ENCODE data around the gene ACTR3. TPM values are rescaled to one million over a fixed set of nuclear protein-coding genes. Genes with fewer than 3 reads are reported as not detected.

The ACTR3 gene
- total and polyA plus RNA-seq, 2 donors (not counting 1 experiment from before 2014, with no cell fraction given): 64.3 to 249 TPM

DNA sequence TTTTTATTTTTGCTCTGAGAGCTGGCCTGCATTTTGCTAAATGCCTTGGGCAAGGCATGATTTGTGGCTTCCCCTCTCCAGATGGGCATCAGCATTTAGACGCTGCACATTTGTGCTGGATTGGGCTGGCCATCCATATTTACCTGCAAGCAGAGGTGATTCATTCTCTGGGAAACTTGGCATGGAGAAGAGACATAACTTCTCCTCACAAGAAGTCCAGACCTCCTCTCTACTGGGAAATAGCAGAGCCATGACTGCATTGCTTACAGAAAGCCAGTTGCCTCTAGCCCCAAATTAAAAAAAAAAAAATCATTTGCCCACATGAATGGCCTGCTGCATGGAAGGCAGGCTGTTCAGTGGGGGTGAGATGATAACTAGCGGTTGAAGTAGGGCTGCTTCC lies 120.1 kb downstream of the ACTR3 start:
- H3K27ac ChIP-seq (ENCODE audit: low read length in 2 of 2): no peak overlapping the region
- intact Hi-C loops (cut with micrococcal nuclease): no loop called here
- H4K20me1 ChIP-seq (ENCODE audit: control insufficient read depth, insufficient read depth, low read length, poor library complexity, severe bottlenecking): no peaks in the 10 kb centered on the region
- H3K27ac Mint-ChIP-seq: no peak overlapping the region
- no peak for TF ChIP-seq EZH2 (IDR thresholded peaks at IDR 0.05; ENCODE audit: borderline replicate concordance, insufficient read depth, low read depth, low read length, poor library complexity, severe bottlenecking)
- TF ChIP-seq, protein P1, sequence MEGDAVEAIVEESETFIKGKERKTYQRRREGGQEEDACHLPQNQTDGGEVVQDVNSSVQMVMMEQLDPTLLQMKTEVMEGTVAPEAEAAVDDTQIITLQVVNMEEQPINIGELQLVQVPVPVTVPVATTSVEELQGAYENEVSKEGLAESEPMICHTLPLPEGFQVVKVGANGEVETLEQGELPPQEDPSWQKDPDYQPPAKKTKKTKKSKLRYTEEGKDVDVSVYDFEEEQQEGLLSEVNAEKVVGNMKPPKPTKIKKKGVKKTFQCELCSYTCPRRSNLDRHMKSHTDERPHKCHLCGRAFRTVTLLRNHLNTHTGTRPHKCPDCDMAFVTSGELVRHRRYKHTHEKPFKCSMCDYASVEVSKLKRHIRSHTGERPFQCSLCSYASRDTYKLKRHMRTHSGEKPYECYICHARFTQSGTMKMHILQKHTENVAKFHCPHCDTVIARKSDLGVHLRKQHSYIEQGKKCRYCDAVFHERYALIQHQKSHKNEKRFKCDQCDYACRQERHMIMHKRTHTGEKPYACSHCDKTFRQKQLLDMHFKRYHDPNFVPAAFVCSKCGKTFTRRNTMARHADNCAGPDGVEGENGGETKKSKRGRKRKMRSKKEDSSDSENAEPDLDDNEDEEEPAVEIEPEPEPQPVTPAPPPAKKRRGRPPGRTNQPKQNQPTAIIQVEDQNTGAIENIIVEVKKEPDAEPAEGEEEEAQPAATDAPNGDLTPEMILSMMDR (IDR thresholded peaks at IDR 0.05): no peak
- H3K27me3 Mint-ChIP-seq: peaks cover 5% of the 10 kb centered on the region
- no peak for ATAC-seq (ENCODE audit: low read depth)
- H3K9ac ChIP-seq (ENCODE audit: low read length): no peak overlapping the region
- H3K27me3 ChIP-seq (replicated peaks in 1 of 4; ENCODE audit: control extremely low read depth in 1 of 4, control insufficient read depth in 3 of 4, insufficient read depth in 4 of 4, low read length in 3 of 4): no peaks in the 10 kb centered on the region
- no peak overlapping the region for H2AFZ ChIP-seq (ENCODE audit: insufficient read depth, low read depth, low read length, poor library complexity, severe bottlenecking)
- ChIA-PET POLR2A (no interaction called here), CTCF (no interaction called here)
- H3K4me2 ChIP-seq (replicated peaks; ENCODE audit: low read depth, low read length, poor library complexity, severe bottlenecking): no peak overlapping the region
- no peaks in the 10 kb centered on the region for H3K79me2 ChIP-seq (ENCODE audit: control insufficient read depth, insufficient read depth, low read length)
- H3K4me1 Mint-ChIP-seq: peaks cover 2% of the 10 kb centered on the region
- no peaks in the 10 kb centered on the region for H3K4me1 ChIP-seq (ENCODE audit: control insufficient read depth in 2 of 2, insufficient read depth in 2 of 2, low read length in 2 of 2)
- H3K9me3 ChIP-seq (ENCODE audit: control extremely low read depth in 1 of 3, control insufficient read depth in 2 of 3, insufficient read depth in 1 of 3, low read length in 2 of 3): peaks cover 0 to 2% (median 0%) of the 10 kb centered on the region in 3 donors
- H3K36me3 ChIP-seq (replicated peaks in 1 of 2; ENCODE audit: control extremely low read depth in 1 of 2, control insufficient read depth in 1 of 2, extremely low read depth in 1 of 2, insufficient read depth in 2 of 2, low read length in 1 of 2): no peaks in the 10 kb centered on the region
- H3K4me3 ChIP-seq (ENCODE audit: control extremely low read depth in 1 of 5, extremely low read depth in 1 of 5, insufficient read depth in 1 of 5, low read depth in 2 of 5, low read length in 4 of 5): no peak overlapping the region
- no peaks in the 10 kb centered on the region for H3K9me3 Mint-ChIP-seq (ENCODE audit: insufficient read depth)
- no peak for DNase-seq
- WGBS (ENCODE audit: insufficient coverage): no CpG with 5 or more reads among the region's 2 CpGs
- H3K4me3 Mint-ChIP-seq: no peak overlapping the region

DNA sequence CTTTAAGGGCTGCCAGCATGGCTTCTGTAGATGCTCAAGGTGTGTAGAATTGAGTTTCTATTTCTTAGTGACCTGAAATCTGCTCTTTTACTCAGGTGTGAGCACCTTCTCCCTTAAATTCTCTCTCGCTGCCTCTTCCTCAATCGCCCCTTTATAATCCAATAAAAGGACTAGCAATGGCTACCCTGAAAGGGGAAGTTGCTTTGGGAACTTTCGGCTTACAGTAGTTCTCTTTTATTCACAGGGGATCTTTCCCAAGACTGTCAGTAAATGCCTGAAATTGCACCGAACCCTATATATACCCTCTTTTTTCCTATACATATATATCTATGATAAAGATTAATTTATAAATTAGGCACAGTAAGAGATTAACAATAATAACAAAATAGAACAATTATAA lies 121.8 kb downstream of the ACTR3 start:
- H3K9me3 ChIP-seq (ENCODE audit: control extremely low read depth in 1 of 3, control insufficient read depth in 2 of 3, insufficient read depth in 1 of 3, low read length in 2 of 3): no peaks in the 10 kb centered on the region
- POLR2A ChIA-PET: no interaction called here
- no peak overlapping the region for H3K9ac ChIP-seq (ENCODE audit: low read length)
- no peaks in the 10 kb centered on the region for H3K4me1 ChIP-seq (ENCODE audit: control insufficient read depth in 2 of 2, insufficient read depth in 2 of 2, low read length in 2 of 2)
- H3K27me3 ChIP-seq (replicated peaks in 1 of 4; ENCODE audit: control extremely low read depth in 1 of 4, control insufficient read depth in 3 of 4, insufficient read depth in 4 of 4, low read length in 3 of 4): no peaks in the 10 kb centered on the region
- DNase-seq: no peak
- no peaks in the 10 kb centered on the region for H3K36me3 ChIP-seq (replicated peaks in 1 of 2; ENCODE audit: control extremely low read depth in 1 of 2, control insufficient read depth in 1 of 2, extremely low read depth in 1 of 2, insufficient read depth in 2 of 2, low read length in 1 of 2)
- no peaks in the 10 kb centered on the region for H4K20me1 ChIP-seq (ENCODE audit: control insufficient read depth, insufficient read depth, low read length, poor library complexity, severe bottlenecking)
- no peak overlapping the region for H3K27ac ChIP-seq (ENCODE audit: low read length in 2 of 2)
- Mint-ChIP-seq H3K27me3 (peaks cover 6% of the 10 kb centered on the region), H3K4me1 (peaks cover 2% of the 10 kb centered on the region), H3K9me3 (ENCODE audit: insufficient read depth) (no peaks in the 10 kb centered on the region), H3K4me3 (no peak overlapping the region), H3K27ac (no peak overlapping the region)
- CTCF ChIA-PET: no interaction called here
- ATAC-seq (ENCODE audit: low read depth): no peak
- H3K4me3 ChIP-seq (ENCODE audit: control extremely low read depth in 1 of 5, extremely low read depth in 1 of 5, insufficient read depth in 1 of 5, low read depth in 2 of 5, low read length in 4 of 5): no peak overlapping the region
- intact Hi-C loops (cut with micrococcal nuclease): no loop called here
- WGBS (ENCODE audit: insufficient coverage): no CpG with 5 or more reads among the region's 4 CpGs
- no peak overlapping the region for H3K4me2 ChIP-seq (replicated peaks; ENCODE audit: low read depth, low read length, poor library complexity, severe bottlenecking)
- no peak overlapping the region for H2AFZ ChIP-seq (ENCODE audit: insufficient read depth, low read depth, low read length, poor library complexity, severe bottlenecking)
- H3K79me2 ChIP-seq (ENCODE audit: control insufficient read depth, insufficient read depth, low read length): no peaks in the 10 kb centered on the region
- no peak for TF ChIP-seq EZH2 (IDR thresholded peaks at IDR 0.05; ENCODE audit: borderline replicate concordance, insufficient read depth, low read depth, low read length, poor library complexity, severe bottlenecking)
- TF ChIP-seq, protein P1 (IDR thresholded peaks at IDR 0.05): no peak

Small RNA genes within 50 kb of the gene (small RNA-seq; reads per million reads assigned to genes)
- not detected for gene RF00012 (ENCODE audit: insufficient read length, low read depth, low replicate concordance)

Other genes starting within 250 kb of the ACTR3 start
- 75.5 and 78.4 TPM in 2 replicates for gene SLC35F5, start 133.4 kb upstream of the ACTR3 start, total RNA-seq
- gene SLC35F5, start 133.4 kb upstream of the ACTR3 start, polyA plus RNA-seq: 9.8 and 17.8 TPM in 2 replicates